ENCODE data around the gene ZNF823.
A peak's percentile ranks its signal among the peaks of the same experiment; 100 is the strongest.

Gene ZNF823

GRCh38 chr19:11693505-11694499, 44.9 kb downstream of the ZNF823 start:
- peak; percentile 79 for ATAC-seq
- no peak for TF ChIP-seq ZNF565 (CRISPR knock-in tag; conservative IDR thresholded peaks at IDR 0.05; ENCODE audit: low read depth)
- TF ChIP-seq ZNF8 (CRISPR knock-in tag; IDR thresholded peaks at IDR 0.05), result no peak
- peak; percentile 19; the same call in 1 of the 2 replicates for TF ChIP-seq TCF4 (CRISPR knock-in tag; IDR thresholded peaks at IDR 0.05; ENCODE audit: borderline replicate concordance)
- TF ChIP-seq ZC3H10 (CRISPR knock-in tag; IDR thresholded peaks at IDR 0.05), result no peak

DNA sequence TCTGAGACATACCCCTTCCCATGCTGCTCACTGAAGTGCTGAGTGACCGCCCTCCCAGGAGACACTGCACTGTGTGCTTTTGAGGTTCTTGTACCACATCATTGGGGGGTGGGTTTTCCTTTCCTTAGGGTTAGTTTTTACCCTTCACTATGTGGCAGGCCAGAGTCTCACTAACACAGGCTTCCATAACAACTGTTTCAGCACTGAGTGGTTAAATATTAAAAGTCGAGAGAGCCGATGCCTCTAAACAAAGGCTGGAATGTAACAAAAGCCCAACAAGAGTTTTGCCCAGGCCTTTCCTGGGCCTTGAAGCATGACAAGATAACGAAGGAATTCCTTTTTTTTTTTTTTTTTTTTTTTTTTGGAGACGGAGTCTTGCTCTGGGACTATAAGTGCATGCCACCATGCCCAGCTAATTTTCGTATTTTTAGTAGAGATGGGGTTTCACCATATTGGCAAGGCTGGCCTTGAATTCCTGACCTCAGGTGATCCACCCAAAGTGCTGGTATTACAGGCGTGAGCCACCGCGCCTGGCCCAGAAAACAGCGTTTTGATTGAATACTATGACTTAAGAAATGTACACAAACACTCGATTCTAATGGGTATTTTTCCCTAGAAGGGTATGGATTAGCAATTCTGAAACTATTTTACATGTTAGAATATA, 46.5 kb downstream of the ZNF823 start:
- ATAC-seq, result no peak
- TF ChIP-seq, protein P1, sequence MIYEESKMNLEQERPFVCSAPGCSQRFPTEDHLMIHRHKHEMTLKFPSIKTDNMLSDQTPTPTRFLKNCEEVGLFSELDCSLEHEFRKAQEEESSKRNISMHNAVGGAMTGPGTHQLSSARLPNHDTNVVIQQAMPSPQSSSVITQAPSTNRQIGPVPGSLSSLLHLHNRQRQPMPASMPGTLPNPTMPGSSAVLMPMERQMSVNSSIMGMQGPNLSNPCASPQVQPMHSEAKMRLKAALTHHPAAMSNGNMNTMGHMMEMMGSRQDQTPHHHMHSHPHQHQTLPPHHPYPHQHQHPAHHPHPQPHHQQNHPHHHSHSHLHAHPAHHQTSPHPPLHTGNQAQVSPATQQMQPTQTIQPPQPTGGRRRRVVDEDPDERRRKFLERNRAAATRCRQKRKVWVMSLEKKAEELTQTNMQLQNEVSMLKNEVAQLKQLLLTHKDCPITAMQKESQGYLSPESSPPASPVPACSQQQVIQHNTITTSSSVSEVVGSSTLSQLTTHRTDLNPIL (CRISPR knock-in tag; IDR thresholded peaks at IDR 0.05; ENCODE audit: low read depth), result no peak
- TF ChIP-seq, protein P2, sequence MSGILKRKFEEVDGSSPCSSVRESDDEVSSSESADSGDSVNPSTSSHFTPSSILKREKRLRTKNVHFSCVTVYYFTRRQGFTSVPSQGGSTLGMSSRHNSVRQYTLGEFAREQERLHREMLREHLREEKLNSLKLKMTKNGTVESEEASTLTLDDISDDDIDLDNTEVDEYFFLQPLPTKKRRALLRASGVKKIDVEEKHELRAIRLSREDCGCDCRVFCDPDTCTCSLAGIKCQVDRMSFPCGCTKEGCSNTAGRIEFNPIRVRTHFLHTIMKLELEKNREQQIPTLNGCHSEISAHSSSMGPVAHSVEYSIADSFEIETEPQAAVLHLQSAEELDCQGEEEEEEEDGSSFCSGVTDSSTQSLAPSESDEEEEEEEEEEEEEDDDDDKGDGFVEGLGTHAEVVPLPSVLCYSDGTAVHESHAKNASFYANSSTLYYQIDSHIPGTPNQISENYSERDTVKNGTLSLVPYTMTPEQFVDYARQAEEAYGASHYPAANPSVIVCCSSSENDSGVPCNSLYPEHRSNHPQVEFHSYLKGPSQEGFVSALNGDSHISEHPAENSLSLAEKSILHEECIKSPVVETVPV (CRISPR knock-in tag; IDR thresholded peaks at IDR 0.05), result no peak
- TF ChIP-seq TCF4 (CRISPR knock-in tag; IDR thresholded peaks at IDR 0.05; ENCODE audit: borderline replicate concordance), result no peak
- no peak for TF ChIP-seq ZFP30 (CRISPR knock-in tag; IDR thresholded peaks at IDR 0.05)
- no peak for TF ChIP-seq ZNF70 (CRISPR knock-in tag; IDR thresholded peaks at IDR 0.05)
- TF ChIP-seq ZFP3 (CRISPR knock-in tag; IDR thresholded peaks at IDR 0.05), result no peak
- TF ChIP-seq GLIS3 (CRISPR knock-in tag; IDR thresholded peaks at IDR 0.05), result no peak
- TF ChIP-seq ZNF565 (CRISPR knock-in tag; conservative IDR thresholded peaks at IDR 0.05; ENCODE audit: low read depth), result no peak
- TF ChIP-seq PPARA (CRISPR knock-in tag; IDR thresholded peaks at IDR 0.05; ENCODE audit: borderline replicate concordance), result no peak
- TF ChIP-seq ISL1 (CRISPR knock-in tag; IDR thresholded peaks at IDR 0.05), result no peak
- no peak for TF ChIP-seq TOX (CRISPR knock-in tag; IDR thresholded peaks at IDR 0.05; ENCODE audit: borderline replicate concordance)
- TF ChIP-seq OSR1 (CRISPR knock-in tag; IDR thresholded peaks at IDR 0.05), result no peak
- TF ChIP-seq ESRRG (CRISPR knock-in tag; IDR thresholded peaks at IDR 0.05), result no peak
- no peak for TF ChIP-seq POU6F1 (CRISPR knock-in tag; IDR thresholded peaks at IDR 0.05; ENCODE audit: borderline replicate concordance, low read depth)
- no peak for TF ChIP-seq RARB (CRISPR knock-in tag; IDR thresholded peaks at IDR 0.05)
- TF ChIP-seq BACH2 (CRISPR knock-in tag; IDR thresholded peaks at IDR 0.05; ENCODE audit: borderline replicate concordance), result no peak
- no peak for TF ChIP-seq SNAI2 (CRISPR knock-in tag; IDR thresholded peaks at IDR 0.05)
- TF ChIP-seq CSDC2 (CRISPR knock-in tag; IDR thresholded peaks at IDR 0.05), result no peak
- TF ChIP-seq TSHZ2 (CRISPR knock-in tag; IDR thresholded peaks at IDR 0.05), result no peak
